Thyroid gland (tissue), 4 donors: Measurements from ENCODE around the gene ARHGAP8.

Experiments
- POLR2A ChIP-seq, 2 donors: fragments of 450-650 bp; IDR thresholded peaks; one replicate each; pipeline ENCODE4 v1.6.1; 2017; ENCODE audit warnings: antibody characterized with exemption in 2 of 2, mild to moderate bottlenecking in 2 of 2, moderate library complexity in 1 of 2
- TF ChIP-seq, protein P1 (sequence below), 6 experiments: fragments of 200-600 bp in 3 of 6; fragments of 450-650 bp in 3 of 6; sonication (generic) in 3 of 6; IDR thresholded peaks; one replicate each; pipeline ENCODE4 v1.5.1; 2016 to 2019; ENCODE audit warnings: antibody characterized with exemption in 6 of 6, mild to moderate bottlenecking in 2 of 6, inconsistent platforms in 1 of 6, moderate library complexity in 1 of 6

DNA sequence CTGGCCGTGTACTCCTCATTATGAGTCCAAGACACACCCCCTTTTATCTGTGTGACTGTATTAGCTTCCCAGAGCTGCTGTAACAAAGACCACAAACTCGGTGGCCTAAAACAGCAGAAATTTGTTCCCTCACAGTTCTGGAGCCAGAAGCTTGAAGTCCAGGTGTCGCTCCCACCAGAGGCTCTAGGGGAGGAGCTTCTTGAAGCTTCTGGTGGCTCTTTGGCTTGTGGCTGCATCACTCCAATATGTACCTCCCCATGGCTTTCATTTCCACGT is 47.4 kb upstream of the ARHGAP8 start:
- TF ChIP-seq, protein P1, sequence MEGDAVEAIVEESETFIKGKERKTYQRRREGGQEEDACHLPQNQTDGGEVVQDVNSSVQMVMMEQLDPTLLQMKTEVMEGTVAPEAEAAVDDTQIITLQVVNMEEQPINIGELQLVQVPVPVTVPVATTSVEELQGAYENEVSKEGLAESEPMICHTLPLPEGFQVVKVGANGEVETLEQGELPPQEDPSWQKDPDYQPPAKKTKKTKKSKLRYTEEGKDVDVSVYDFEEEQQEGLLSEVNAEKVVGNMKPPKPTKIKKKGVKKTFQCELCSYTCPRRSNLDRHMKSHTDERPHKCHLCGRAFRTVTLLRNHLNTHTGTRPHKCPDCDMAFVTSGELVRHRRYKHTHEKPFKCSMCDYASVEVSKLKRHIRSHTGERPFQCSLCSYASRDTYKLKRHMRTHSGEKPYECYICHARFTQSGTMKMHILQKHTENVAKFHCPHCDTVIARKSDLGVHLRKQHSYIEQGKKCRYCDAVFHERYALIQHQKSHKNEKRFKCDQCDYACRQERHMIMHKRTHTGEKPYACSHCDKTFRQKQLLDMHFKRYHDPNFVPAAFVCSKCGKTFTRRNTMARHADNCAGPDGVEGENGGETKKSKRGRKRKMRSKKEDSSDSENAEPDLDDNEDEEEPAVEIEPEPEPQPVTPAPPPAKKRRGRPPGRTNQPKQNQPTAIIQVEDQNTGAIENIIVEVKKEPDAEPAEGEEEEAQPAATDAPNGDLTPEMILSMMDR (IDR thresholded peaks at IDR 0.05): no peak
- TF ChIP-seq POLR2A (IDR thresholded peaks at IDR 0.05): no peak
